ENCODE data around the gene DHDDS.

DHDDS gene

DNA sequence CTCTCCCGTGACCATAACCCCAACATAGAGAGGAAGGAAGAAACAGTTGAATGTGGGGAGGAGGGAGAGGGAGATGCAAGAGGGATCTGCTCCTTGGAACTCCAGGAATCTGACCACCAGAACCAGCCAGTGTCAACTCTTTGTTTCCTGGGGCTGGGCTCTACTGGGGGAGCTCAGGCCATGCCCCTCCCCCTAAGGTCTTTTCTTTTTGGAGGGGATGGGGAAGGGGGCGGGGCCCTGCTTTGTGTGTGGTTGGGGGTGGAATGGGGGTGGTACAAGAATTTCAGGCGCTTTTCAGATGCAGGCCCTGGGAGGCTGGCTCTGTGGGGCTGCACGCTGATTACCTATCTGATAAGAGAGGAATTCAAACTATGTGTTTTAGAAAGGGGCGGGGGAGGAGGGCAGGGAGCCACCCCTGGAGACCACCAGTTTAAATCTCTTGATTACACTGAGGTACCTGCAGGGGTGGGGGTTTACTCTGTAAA, 13.2 kb upstream of the DHDDS start:
- no peak for DNase-seq

DNA sequence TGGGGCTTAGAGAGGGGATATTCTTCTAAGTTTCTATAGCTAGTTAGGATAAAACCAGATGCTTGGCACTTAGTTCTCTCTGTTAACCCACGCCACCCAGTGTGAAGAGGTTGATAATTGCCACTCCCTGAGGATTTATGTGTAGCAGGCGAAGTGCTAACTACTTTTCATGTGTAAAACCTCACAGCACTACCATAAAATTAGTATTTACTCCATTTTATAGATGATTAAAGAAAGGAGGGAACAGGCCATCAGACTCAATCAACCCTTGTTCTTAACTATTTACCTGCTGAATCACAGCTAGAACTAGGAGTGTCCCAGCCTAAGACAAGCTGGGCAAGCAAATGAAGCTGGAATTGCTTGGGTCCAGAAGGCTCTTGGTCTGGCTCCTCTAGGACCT, 12.6 kb upstream of the DHDDS start:
- DNase-seq: no peak

DNA sequence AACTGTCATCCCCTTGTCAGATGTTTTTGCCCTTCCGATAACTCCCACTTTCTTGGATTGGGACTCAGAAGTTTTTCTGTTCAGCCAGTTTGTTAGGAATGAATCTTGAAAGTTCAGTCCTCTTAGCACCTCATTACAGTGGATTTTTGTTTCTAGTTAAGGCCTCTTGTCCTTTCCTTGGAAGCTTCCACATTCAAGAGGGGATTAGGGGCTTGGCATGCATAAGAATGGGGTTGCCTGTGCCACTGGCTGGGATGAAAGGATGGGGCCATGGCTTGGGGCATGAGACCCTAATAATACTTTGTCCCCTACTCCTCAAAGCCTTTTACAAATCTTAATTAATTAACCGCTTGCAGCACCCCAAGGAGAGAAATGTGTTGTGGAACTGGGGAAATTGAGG, 2.4 kb upstream of the DHDDS start:
- no peak for DNase-seq

DNA sequence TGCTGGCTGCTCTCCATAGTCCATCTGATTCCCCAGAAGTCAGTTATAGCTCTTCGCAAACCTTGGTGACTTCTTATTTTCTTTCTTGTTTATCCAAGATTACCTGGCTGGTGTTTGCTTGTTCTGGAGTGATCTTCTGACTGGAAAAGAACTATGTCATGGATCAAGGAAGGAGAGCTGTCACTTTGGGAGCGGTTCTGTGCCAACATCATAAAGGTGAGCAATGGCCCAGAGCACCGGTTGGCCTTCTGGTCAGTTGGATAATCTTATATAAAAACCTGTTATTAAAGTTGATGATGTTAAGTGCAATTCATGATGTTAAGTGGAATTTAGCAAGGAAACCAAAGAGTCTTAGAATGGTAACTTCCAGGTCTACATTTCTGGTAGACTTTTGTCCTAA, 672 bp downstream of the DHDDS start:
- DNase-seq: no peak

DNA sequence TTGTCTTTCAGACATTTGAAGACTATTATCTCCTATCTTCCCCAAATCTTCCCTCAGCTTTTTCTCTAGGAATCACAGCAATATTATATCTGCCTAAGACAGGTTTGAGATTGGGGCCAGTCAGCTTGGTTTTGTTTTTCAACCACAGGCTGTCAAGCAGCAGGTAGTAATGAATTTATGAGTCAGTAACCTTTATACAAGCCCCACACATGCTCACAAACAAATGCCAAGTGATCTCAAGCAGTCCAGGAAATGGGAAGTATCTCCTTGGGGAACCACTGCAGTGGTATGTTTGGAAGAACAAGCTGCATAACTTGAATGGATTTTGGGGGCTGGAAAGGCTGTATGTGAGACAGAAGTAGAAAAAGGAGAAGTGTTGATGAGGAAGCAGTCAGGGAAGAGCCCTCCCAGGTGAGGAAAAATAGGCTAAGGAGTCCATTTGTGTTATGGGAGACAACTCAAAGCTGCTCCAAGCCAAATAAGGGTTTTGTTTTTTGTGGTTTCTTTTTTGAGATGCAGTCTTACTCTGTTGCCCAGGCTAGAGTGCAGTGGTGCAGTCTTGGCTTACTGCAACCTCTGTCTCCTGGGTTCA, 2.1 kb downstream of the DHDDS start:
- no peak for DNase-seq

DNA sequence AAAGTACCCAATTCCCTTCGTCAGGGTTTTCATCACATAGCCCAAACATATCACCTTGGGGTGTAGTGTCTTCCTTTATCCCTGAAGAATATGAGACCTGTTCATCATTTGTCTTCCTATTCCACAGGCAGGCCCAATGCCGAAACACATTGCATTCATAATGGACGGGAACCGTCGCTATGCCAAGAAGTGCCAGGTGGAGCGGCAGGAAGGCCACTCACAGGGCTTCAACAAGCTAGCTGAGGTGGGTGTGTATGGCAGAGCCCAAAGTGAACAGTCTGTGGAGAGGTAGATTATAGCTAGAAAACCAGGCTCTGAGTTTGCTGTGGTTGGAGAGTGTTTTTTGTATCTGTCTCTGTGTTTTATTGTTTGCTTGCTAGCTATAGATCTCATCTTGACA, 5.9 kb downstream of the DHDDS start:
- no peak for DNase-seq

DNA sequence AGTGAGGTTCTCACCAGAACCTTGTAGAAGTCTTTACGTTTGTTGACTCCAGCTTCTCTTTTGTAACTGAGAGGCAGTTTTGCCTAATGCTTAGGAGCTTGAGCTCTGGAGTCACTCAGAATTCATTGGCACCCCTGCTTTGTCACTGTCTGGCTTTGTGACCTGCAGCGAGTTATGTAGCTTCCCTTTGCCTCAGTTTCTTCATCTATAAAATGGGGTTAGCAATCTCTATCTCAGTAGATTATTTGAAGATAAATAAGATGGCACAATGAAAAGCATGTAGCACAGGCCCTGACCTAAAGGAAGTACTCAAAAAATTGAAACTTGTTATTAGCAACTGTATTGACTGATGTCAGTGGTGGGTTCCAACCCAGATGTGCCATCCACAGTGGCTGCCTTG, 8.1 kb downstream of the DHDDS start:
- DNase-seq: no peak

DNA sequence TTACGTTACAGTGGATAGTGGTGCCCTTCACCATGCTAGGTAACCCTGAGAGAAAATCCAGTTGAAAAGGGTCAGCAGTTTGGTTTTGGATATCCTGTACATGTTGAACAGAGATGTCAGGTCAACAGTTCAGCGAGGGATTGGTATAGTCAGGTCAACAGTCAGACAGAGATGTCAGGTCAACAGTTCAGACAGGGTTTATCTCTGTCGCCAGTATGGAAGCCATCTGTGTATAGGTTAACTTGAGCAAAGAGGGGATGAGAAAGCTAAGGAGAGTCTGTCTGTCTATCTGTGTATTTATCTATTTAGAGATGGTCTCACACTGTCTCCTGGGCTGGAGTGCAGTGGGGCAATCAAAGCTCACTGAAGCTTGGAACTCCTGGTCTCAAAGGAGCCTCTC, 17.7 kb downstream of the DHDDS start:
- no peak for DNase-seq

DNA sequence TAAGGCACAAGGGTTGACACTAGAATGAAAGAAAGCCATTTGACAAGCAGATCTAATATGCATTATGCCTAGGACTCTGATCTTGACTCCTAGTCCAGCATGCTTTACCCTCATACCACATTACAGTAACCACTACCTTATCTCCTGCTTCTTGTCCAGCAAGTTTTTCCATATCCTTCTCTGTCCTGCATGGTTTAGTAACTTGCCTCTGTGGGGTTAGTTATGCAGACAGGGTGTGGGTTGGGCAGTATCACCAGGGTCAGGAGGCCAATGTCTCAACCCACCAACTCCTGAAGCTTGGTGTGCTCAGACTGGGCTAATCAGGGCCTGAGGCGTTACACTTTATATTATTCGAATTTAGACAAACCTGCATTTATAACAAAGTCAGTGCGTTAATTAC, 18.8 kb downstream of the DHDDS start:
- DNase-seq: no peak

DNA sequence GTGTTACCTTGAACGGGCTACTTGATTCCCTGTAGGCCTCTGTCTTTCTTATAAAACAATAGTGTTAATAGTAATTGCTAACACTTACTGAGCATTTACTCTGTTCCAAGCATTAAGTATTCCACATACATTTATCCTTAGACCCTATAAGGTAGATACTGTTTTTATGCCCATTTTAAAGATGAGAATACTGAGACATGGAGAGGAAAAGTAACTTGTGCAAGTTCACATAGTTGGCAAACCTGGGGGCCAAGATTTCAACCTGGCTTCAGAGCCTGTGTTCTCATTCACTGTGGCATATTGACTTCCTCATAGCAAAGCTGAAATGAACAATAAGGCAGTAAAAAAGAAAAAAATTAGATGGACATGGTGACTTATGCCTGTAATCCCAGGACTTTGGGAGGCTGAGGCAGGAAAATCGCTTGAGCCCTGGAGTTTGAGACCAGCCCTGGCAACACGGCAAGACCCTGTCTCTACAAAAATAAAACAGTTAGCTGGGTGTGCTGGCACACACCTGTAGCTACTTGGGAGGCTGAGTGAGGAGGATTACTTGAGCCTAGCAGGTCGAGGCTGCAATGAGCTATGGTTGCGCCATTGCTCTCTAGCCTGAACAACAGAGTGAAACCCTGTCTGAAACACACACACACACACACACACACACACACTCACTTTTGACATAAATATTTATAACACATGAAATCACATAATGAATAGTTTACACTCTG, 20.5 kb downstream of the DHDDS start:
- DNase-seq: no peak

DNA sequence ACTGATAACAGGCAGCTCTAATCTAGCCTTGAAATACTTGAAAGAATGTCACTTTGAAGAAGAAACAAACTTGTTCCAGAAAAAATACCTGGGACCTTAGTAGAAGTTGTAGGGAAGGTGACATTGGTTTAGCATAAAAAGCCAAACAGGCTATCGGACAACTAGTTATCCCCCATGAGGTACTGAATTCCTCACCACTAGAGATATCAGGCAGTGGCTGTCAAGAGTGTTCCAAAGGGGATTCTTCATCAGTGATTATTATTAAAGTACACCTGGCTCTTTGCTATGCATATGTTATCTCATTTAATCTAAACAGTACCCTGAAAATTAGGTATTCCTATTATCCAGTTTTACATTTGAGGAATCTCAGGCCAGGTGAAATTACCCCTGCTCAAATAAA, 27.0 kb downstream of the DHDDS start:
- no peak for DNase-seq

DNA sequence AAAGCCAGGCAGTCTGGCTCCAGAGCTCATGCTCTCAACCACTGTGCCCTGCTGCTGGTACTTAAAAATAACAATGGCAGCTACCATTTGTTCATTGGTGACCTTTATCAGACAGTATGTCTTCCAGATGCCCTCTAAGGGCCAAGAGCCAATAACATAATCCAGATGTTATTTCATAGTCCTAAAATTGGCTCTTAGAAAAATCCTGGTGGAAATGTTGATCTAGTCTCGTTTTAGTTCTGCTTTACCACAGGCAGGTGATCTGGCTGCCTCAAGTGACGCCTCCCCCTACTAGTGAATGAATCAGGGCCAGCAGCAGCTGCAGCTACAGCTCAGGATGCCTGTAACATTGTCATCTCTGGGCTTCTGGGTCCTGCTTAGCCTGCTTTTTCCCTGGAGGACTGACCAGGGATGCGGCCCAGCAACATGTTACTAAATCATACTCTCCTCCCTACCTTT, 27.5 kb downstream of the DHDDS start:
- no peak for DNase-seq

DNA sequence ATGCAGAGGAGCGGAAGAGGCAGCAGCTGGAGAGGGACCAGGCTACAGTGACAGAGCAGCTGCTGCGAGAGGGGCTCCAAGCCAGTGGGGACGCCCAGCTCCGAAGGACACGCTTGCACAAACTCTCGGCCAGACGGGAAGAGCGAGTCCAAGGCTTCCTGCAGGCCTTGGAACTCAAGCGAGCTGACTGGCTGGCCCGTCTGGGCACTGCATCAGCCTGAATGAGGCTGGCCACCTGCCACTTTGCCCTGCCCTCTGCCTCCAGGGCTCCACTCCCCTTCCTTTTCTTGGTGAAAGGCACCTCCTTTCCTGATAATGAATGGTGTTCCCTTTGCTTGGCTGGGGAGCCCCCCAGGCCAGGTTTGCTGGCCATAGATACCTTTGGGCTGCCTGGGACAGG, 36.8 kb downstream of the DHDDS start:
- no peak for DNase-seq

DNA sequence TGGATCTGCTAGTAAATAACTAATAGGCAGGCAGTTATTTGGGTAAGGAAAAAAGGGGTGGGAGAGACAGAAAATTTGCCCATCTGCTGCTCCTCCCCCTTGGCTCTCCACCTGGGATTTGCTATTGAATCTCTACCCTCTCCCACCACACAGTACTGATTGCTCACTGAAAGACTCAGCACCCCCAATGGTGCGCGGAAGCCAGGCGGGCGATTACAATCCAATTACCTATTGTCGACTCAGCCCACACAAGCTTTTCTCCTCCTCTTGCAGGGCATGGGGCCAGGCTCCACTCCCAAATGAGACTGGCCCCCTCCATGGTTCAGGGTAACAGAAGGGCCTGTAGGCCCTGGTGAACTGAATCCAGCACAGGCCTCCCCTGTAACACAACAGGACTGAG, 37.4 kb downstream of the DHDDS start:
- no peak for DNase-seq

DNA sequence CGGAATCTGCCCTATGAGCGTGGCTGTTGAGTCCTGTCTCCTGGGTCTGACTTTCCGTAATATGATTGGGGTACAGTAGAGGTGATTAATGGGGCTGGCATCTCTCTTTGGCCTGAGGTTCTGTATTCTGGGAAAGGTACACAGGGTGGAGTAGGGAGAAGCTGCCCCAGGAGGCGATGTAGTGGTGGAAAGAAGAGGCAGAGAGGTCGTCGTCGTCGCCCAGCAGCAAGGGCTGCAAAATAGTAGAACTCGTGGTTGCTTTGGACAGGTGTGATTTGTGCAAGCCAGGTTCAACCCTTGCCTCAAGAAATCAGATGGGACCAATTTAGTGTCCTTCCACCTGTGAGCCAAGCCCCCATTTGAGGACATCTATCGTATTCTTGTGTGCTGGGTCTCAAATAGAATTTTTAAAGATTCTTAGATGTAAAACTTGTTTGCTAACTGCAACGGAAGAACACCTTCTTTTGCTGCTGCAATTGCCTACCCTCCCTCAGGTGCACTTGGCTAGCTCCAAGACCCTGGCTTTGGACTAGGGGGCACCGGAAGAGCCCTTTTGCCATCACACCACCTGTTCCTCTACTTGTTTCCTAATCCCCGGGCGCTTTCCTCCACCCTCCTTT, 38.9 kb downstream of the DHDDS start:
- DNase-seq: no peak

DNA sequence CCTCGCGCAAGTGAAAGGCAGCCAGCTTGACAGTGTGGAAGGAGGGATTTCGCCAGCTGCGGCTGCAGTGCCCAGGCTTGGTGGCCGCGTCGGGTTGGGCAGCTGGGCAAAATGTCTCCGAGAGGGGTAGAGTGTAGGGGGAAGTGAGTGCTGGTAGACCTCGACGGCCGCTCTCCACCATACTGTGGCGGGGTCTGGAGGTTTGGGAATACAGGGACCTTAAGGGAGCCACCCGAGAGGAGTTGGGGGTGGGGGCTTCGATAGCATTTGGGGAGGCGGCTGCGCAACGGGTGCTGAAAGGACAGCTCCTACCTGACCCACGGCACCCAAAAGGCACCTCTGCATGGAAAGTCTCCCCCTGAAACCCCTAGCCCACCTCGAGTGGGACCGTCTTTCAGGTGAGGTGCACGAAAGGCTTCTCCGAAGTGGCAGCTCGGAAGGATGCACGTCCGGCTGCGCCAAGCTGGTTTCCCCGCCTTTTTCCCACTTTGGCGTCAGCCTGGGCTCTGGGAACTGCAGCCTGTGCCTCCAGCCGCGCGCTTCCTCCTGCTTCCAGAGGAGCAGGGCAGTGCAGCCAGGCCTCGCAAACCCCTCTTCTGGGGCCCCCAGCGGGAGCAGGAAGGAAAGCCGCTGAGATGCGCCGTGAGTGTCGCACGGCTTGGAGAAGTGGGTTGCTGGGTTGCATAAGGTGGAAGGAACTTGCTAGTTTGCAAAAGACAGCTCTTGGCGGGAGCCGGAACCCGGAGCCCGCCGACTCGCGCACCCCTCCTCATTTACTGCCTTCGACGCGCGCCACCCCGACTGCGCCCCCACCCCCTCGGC, 39.6 kb downstream of the DHDDS start:
- DNase-seq: peak; percentile 21

DNA sequence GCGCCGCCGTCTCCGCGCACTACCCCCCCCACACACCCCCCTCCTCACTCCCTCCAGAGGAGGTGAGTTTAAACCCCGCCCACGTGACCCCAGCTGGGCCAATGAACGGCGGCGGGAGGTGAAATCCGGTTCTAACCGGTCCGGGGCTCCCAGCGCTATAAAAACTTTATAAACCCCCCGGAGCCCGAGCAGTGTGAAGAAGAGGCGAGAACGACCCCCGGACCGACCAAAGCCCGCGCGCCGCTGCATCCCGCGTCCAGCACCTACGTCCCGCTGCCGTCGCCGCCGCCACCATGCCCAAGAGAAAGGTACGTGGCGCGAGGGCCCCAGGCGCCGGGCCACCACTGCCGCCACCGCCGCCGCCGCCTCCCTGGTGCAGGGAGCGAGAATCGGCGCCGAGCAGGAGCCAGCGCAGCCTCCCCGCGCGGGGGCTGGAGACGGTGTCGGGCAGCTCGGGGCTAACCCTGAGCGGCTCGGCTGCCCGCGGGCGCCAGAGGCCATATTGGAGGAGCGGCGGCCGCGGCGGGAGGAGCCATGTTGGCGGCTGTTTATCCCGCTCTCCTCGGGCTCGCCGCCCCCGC, 40.3 kb downstream of the DHDDS start, which contains the start of gene HMGN2:
Gene HMGN2 (plus strand): TSS at position 121 of the 581 bp plus-strand sequence. CDS start 173 bp downstream, at position 294.
- DNase-seq: peak; percentile 81

DNA sequence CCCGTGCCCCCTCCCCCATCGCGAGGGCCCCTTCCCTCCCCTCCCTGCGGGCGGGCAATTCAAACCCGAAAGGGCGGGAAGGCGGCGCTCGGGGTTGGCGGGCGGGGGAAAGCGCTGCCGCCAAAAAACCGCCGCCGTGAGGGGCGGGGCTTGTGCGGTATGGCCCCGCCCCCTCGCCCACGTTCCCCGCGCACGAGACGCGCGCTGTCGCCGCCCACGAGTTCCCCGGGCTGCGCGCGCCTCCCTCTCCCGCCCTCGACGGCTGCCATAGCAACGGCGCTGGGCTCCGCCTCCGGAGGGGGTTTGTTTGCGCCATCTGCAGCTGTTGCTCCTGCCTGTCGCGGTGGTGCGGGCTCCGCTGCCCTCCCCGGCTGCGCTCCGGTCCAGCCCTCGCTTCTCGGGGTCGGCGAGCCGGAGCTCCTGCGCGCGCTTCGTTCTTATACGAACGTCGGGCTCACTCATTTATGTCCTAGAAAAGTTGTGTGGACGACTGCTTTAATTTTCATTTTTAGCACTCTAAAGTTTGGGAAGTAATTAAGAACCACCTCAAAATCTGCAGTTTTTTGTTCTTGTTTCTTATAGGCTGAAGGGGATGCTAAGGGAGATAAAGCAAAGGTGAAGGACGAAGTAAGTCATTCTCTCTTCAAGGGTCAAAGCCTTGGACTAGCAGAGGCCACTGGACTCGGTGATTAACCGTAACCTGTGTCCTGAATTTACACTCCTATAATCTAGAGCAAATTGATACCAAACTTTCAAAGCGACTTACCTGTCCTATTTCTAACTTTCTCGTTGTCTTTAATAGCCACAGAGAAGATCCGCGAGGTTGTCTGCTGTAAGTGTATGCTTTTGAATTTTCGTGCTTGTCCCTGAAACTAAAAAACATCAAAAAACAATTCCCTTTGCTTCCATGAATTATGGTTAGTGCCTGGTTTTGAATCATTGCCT, 41.1 kb downstream of the DHDDS start:
- DNase-seq: peak; percentile 96

DNA sequence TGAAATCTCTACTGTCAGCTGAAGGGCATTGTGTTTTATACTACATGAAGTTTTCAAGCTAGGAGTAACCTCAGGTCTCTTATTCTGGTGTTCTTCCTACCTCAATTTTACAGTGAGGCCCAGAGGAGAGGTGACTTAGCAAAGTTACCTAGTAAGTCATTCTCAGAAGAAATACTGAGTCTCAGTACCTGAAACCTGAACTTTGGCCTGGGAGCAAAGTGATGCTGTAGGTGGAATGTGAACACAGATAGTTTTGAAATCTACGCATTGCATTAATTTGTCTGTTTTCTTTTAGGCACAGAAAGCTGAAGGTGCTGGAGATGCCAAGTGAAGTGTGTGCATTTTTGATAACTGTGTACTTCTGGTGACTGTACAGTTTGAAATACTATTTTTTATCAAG, 42.7 kb downstream of the DHDDS start:
- DNase-seq: no peak

DNA sequence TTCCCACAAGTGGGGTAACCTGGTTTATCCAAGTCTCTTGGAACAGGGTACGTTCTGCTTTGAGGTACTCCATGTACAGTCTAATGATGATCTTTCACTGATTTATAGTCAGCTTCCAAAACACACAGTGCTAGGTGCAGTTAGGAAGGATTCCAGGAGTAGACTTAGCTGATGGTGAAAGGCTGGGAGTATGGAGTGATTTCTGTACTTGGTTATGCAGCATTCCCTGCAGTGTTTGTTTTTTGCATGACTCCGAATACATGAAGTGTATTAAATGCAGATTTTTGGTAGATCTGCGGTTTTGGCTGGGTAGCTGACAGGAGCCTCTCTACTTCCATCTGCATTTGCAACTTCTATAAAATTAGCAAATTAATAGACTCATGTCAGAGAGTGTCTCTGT, 43.9 kb downstream of the DHDDS start:
- DNase-seq: no peak

DNA sequence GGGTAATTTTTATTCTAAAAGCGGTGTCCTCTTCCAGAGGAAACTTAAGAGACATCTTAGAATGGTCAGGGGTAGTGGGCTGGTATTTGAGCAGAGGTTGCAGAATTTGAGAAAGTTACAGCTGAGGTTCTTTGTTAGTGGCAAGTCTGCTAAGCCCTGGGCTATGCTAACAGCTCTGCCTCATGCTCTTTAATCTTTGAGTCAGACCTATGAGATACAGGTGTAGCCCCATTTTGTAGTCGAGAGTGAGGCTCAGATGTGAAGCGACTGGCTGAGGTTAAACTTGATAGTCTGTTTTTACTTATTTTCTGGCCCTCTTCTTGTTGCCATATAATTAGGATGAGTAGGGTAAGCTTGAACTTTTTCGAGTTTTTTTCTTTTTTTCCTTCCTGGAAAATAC, 44.8 kb downstream of the DHDDS start:
- DNase-seq: no peak
